ENCODE results near the gene WWTR1.

Gene WWTR1

DNA sequence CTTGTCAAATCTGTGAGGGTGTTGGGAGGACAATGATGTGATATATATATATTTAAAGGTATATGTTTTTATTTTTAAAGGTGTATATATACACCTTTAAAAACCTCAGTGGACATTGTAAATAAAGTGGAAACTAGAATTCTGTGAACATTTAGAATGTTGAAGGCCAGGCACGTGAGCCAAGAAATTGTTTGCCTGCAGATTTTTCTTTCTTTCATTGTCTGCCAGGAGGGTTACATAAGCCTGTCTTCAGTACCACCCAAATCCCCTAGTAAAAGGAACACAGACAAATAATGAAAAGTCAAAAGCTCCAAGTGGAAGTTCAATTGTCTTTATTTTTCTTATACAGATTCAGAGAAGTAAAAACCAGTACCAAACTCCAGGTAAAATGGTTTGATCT is 140.9 kb downstream of the WWTR1 start:
- DNase-seq (ENCODE audit: low read depth, low spot score) = no peak

DNA sequence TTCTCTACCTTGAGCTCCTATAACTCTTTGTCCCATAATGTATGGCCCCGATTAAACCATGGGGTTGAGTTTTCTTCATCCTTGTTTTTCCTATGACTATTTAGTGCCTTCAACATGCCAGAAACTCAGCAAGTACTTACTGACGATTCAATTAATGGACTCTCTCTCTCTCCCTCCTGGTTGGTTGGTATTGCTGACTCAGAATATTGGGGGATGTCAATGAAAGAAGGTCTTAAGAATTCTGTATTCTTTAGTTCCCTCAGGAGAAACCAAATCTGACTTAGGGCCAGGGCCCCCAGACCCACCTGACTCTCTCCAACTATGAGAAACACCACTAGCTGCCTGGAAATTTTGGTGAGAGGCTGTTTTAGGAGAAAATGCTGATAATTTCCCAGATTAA is 142.6 kb downstream of the WWTR1 start:
- no peak overlapping the region for H3K4me3 ChIP-seq (ENCODE audit: low read length)
- DNase-seq (ENCODE audit: low read depth, low spot score) = no peak

More for the DNA sequence above, 140.9 kb downstream of the WWTR1 start:
- H3K4me3 ChIP-seq (ENCODE audit: low read length) = no peak overlapping the region

DNA sequence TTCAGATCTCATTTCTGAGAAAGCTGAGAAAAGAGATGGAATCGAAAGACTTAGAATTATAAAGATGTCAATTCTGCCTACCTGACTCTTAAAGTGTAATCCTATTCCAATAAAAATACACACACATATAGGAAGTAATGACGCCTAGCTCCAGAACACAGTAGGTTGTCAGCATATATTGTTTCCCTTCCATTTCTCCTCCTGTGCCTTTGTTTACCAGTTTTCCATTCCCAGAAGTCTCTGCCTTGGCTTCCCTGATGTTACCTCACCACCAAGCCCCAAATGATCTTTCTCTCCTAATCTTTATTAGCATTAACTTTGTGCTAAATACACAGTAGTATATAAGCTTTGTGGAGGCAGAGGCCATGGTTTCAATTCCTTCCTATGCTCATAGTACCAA is 143.4 kb downstream of the WWTR1 start:
- no peak overlapping the region for H3K4me3 ChIP-seq (ENCODE audit: low read length)
- DNase-seq (ENCODE audit: low read depth, low spot score) = no peak

DNA sequence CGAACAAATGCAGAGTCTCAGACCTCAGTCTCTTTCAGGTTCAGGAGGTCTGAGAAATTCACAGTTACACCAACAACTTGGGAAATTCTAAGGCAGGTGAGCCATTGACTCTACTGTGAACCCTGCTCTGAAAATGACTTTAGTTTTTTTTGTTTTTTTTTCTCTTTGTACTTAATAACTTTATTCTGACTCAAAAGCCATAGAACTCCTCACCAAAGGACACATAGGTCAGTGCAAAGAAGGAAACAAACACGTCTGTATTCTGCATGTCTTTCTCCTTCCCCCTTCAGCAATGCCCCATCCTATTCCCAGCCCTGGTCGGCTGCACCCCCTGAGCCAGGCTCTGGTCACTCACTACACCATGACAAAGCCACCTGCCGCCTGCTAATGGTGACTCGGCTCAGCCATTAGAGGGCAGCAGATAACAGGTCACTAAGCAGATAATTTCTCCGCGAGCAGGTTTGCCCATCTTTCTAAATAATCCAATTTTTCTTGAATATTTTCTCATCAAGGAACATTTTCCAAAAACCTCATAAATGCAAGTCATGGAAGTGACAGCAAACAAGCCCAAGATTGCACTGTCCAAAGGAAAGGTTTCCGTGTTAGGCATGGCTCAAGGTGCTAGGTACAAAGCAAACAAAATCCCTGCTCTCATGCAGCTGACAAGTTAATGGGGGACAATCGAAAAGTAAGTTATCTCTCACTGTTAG is 145.6 kb downstream of the WWTR1 start:
- no peak for DNase-seq (ENCODE audit: low read depth, low spot score)
- H3K4me3 ChIP-seq (ENCODE audit: low read length) = no peak overlapping the region

DNA sequence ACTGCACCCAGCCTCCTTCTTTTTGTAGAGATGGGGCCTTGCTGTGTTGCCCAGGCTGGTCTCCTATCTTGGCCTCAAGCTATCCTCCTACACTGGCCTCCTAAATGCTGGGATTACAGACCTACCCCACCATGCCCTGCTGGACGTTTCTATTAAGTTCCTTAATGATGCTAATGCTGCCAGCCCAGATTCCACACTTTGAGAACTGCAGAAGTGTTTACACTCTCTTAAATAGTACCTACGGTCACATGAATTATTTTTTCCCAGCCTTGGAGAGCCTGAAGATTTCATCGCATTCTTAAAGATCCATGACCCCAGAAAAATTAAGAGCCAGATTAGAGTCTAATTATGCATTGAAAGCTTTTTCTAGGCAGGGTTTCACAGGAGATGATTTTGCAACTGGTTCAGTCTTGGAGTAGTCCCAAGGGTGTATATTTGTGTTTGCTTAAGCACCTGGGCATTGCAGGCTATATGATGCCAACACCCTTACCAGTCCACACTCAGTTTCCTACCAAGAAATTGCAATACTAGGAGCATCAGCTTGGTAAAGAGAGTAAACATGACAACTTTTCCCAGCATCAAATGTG is 146.7 kb downstream of the WWTR1 start:
- DNase-seq (ENCODE audit: low read depth, low spot score) = no peak
- no peak overlapping the region for H3K4me3 ChIP-seq (ENCODE audit: low read length)

DNA sequence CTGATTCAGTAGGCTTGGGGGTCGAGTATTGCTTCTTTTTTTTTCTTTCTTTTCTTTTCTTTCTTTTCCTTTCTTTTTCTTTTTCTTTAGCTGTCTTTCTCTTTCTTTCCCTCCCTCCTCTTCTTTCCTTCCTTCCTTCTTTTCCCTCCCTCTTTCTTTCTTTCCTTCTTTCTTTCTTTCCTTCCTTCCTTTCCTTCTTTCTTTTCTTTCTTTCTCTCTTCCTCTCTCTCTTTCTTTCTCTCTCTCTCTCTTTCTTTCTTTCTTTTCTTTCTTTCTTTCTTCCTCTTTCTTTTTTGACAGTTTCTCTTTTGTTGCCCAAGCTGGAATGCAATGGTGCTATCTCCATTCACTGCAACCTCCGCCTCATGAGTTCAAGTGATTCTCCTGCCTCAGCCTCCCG is 147.3 kb downstream of the WWTR1 start:
- DNase-seq (ENCODE audit: low read depth, low spot score) = no peak
- H3K4me3 ChIP-seq (ENCODE audit: low read length) = no peak overlapping the region

DNA sequence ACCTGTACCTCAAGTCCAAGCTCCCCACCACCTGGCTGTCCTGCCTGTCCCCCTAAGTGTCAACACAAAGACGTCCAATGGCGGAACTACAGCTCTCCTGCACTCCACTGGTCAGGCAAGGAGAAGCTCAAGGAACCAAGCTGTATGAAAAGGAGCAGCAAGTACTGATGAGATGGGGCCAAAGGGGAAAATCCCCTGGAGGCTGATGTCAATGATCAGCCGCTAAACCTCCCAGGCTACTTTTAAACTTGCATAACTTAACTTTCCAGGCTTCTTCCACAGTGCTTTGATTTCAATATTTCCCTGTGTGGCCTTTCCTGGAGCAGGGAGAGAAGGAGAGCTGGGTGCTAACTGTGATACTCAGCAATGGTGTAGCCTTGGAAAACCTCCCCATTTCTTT is 148.3 kb downstream of the WWTR1 start:
- DNase-seq (ENCODE audit: low read depth, low spot score) = no peak
- no peak overlapping the region for H3K4me3 ChIP-seq (ENCODE audit: low read length)

DNA sequence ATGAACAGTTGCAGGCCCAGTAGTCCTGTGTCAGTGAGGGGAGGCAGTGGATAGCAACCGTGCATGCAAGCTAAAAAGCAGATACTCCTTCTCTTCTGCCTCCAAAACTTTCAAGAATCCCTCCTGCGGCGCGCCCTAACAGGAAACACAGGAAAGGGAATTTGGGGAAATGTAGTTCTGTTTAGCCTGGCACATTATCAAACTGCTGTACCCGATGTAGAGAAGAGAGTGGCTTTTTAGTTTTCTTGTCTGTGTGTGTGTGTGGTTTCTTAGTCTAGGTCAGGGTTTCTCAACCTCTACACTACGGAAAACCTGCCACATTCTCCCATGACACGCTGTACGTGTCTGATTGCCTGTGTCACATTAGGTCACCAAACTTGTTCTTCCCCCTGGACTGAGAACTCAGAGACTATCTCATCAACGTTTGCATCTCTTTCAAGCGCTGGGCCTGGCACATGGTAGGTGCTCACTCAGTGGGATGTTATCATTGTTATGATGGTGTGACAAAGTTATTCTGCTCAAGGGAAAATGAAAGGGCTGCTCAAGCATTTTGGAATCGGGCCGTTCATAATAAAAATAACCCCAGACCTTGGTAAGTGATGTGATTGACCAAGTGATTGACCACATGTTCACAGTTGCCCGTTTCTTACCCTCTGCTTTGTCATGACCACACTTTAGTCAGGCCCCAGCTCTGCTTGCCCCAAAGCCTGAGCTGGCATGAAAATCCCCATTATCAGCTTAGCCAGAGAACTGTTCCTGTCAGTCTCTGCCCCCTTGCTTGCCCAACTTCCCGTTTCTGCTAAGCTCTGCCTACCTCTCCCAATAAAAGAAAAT is 150.1 kb downstream of the WWTR1 start:
- no peak overlapping the region for H3K4me3 ChIP-seq (ENCODE audit: low read length)
- no peak for DNase-seq (ENCODE audit: low read depth, low spot score)

DNA sequence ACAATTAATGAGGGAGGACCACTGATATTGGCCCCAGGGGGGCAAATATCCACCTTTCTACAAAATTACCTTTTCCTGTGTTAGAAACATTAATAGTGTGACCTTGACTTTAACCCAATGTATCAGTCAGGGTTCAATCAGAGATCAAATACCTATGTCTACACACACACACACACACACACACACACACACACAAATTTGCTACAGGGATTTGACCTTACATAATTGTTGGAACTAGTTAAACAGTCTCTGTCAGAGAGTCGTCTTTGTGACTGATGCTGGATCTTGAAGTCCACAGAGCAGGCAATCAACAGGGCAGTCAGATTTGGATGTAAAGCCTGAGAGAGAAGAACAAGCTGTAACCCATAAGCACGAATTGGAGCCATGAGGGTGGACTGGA is 150.9 kb downstream of the WWTR1 start:
- no peak overlapping the region for H3K4me3 ChIP-seq (ENCODE audit: low read length)
- no peak for DNase-seq (ENCODE audit: low read depth, low spot score)

DNA sequence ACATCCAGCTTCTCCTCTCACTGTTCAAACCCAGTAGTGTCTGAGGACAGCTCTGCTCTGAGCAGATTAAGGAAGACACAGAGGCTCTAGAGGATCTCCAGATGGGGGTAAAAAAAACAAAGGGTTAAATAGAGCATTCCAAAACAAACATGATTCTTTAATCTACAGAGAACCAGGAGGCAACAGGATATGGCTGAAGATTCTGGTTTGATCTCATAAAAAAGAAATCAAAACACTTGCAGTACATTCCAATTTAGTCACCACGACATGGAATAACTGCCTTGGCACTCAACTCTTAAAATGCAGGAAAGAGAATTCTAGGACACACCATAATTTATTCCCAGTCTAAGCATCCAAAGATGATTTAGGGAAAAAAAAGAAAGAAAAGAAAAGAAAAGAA is 151.3 kb downstream of the WWTR1 start:
- no peak for DNase-seq (ENCODE audit: low read depth, low spot score)

DNA sequence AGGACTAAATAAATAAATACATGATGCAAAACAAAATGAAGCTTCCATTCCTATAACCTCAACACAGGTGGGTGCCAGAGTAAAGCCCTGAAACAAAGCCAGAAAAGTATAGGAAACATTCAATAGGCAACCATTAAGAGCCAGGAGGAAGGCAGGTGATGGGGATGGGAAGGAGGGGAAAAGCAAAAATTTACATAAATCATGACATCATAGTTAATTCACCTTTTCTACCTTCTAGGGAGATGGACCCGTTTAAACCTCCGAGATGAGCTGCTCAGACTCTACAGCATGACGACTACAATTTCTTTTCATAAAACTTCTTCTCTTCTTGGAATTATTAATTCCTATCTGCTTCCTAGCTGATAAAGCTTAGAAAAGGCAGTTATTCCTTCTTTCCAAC is 155.4 kb downstream of the WWTR1 start:
- H3K4me3 ChIP-seq (ENCODE audit: low read length) = no peak overlapping the region
- DNase-seq (ENCODE audit: low read depth, low spot score) = no peak

More for the DNA sequence above, 151.3 kb downstream of the WWTR1 start:
- no peak overlapping the region for H3K4me3 ChIP-seq (ENCODE audit: low read length)

DNA sequence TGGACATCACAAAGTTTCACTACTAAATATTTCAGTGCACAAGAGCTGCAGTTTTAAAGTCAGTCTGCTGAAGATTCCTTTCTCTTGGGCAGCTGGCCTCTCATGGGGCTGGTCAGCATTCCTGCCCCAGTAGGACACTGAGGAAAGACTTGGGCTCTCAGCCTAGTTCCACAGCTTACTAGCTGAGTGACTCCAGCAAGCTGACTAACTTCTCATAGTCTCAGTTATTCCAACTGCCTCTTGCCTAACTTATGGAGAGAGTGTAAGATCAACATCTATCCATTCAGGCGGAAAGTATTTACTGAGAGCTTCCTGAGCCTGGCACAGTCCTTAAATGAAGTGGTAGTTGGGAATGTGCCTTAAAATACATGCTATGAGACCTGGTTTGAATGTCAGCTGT is 156.3 kb downstream of the WWTR1 start:
- no peak for DNase-seq (ENCODE audit: low read depth, low spot score)
- no peak overlapping the region for H3K4me3 ChIP-seq (ENCODE audit: low read length)

DNA sequence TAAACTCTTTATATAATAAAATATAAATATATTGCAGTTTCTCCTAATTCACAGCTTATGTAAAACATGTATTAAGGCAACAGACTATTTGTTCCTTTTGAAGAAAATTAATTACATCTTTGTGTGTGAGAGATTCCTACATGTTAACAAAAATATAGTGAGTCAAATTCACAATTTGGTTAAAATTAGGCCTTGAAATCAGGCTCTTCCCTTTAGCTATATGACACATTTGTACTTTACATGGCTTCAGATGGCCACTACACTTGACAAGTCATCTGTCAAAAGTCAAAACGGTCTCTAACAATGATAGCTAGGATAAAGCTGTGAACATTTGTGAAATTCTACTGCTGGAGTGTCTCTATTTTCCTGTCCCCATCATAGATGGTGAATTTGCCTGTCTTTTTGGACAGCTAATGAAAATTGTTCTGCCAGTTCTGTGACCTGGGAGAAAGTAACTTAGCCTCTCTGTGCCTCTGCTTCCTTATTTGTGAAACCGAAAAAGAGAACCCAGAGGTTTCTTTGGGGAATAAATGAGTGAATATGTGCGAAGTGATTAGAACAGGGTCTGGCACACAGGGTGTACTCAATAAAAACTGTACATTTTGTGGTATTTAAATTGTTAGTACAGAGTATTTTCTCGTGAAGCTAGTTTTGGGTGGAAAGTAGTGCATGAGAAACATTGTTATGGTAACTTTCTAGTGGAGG is 159.7 kb downstream of the WWTR1 start:
- H3K4me3 ChIP-seq (ENCODE audit: low read length) = no peak overlapping the region
- DNase-seq (ENCODE audit: low read depth, low spot score) = no peak

DNA sequence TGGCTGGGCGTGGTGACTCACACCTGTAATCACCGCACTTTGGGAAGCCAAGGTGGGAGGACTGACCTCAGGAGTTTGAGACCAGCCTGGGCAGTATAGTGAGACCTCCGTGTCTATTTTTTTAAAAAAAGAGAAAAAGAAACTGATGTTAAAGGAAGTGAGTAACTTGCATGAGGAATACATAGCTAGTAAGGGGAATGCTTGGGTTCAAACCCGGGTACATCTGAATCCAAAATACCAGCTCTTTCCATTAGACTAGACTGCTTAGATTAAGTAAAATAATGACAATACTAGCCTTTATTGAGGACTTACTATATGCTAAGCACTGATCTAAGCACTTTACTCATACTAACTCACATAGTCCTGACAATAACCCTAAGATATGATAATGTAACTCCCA is 160.9 kb downstream of the WWTR1 start:
- no peak for DNase-seq (ENCODE audit: low read depth, low spot score)
- no peak overlapping the region for H3K4me3 ChIP-seq (ENCODE audit: low read length)

DNA sequence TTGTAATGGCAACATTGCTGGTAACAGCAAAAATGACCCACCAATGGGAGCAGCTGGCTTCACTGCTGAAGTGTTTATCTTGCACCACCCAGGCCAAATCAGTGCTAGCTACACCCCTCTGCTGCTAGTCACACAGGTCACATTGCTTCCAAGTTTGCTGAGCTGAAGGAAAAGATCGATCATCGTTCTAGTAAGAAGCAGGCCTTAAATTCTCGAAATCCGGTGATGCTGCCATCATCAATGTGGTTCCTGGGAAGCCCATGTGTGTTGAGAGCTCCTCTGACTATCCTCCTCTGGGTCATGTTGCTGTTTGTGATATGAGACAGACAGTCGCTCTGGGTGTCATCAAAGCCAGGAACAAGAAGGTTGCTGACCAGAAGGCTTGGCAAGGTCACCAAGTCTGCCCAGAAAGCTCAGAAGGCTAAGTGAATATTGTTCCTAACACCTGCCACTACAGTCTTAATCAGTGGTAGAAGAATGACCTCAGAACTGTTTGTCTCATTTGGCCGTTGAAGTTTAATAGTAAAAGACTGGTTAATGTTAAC is 162.2 kb downstream of the WWTR1 start:
- H3K4me3 ChIP-seq (ENCODE audit: low read length) = no peak overlapping the region
- no peak for DNase-seq (ENCODE audit: low read depth, low spot score)

DNA sequence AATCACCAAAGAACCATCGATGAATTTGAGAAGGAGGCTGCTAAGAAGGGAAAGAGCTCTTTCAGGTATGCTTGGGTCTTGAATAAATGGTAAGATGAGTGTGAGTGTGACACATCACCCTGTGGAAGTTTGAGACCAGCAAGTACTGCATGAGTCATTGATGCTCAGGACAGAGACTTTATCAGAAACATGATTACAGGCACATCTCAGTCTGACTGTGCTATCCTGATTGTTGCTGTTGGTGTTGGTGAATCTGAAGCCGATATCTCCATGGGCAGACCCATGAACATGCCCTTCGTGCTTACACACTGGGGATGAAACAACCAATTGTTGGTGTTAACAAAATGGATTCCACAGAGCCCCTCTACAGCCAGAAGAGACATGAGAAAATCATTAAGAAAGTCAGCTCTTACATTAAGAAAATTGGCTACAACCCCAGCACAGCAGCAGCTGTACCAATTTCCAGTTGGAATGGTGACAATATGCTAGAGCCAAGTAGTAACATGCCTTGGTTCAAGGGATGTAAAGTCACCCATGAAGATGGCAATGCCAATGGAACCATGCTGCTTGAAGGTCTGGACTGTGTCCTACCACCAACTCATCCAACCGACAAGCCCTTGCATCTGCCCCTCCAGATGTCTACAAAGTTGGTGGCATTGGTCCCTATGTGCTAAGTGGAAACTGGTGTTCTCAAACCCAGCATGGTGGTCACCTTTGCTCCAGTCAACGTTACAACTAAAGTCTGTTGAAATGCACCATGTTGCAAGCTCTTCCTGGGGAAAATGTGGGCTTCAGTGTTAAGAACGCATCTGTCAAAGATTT is 162.9 kb downstream of the WWTR1 start:
- DNase-seq (ENCODE audit: low read depth, low spot score) = no peak
- no peak overlapping the region for H3K4me3 ChIP-seq (ENCODE audit: low read length)

DNA sequence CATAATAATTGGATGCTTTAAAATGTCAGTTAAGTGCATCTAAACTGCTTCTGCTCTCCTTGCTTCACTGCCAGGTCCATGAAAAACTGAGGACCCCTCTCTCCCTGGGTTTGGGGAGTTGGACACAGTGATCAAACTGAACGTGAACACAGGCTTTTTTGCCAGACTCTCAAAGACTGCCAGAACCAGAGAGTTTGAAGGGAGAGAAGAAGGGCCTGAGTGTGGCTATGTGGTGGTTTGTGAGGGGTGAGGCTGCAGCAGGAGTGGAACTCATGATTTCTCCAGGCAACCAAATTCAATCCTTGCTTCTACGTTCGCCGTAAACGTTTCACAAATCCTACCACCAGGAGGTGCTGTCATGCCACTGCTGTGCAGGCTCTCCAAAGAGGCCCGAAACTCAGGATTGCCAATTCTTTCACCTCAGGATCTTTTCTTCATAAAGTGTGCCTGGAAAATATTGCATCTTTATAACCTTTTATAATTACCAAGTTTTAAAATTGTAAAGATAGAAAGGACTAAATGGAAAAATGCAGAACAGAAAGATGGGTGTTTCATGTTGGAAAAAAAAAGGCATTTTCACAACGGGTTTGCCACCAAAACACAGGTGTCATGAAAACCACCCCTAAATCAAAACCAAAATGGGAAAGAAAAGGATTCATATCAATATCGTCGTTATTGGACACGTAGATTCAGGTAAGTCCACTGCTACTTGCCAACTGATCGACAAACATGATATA is 163.6 kb downstream of the WWTR1 start:
- DNase-seq (ENCODE audit: low read depth, low spot score) = peak; percentile 39
- no peak overlapping the region for H3K4me3 ChIP-seq (ENCODE audit: low read length)

Measured in Jurkat, Clone E6-1 (cell line).